RWPE1 (cell line): Measurements from ENCODE around the gene TBCD.

Experiments used
- CTCF ChIA-PET: fragments of 350-600 bp; sonication (Branson Sonifier 250); formaldehyde crosslinking; extraction: SDS; loops from one replicate; lab custom pipeline; 2021; lab: Yijun Ruan, JAX
- POLR2A ChIA-PET: fragments of 400-600 bp; formaldehyde crosslinking; extraction: SDS; loops from one replicate; lab custom pipeline; 2020; ENCODE audit warnings: antibody characterized with exemption; ENCODE audit not compliant: low non-redundant PET; lab: Yijun Ruan, JAX
- DNase-seq: peaks from one replicate; pipeline ENCODE4 v3.0.0; 2012; ENCODE audit warnings: low spot score
- H3K27ac ChIP-seq: fragments of 450-650 bp; 2 replicates; pipeline ENCODE4 v1.5.1; 2017
- CTCF ChIP-seq: fragments of 450-650 bp; conservative IDR thresholded peaks from 2 replicates; pipeline ENCODE4 v1.5.1; 2017; ENCODE audit warnings: low read depth, mild to moderate bottlenecking

Gene TBCD

DNA sequence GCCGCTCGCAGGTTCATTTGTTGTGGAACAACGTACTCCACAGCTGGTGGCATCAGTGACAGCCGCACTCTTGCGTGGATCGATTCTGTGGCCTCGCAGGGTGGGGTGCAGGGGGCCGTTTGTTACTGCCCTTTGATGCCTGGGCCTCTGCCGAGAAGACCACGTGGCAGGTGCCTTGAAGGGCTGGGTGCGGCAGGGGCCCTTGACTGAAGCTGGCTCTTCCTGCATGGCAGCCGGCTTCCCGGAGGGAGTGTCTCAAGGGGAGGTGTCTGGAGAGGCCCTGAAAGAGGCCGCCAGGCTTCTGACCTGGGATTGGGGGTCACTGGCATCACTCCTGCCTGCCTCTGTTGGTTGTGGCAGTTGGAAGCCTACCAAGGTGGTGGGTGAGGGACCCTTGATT lies 43.8 kb downstream of the TBCD start:
- no peak for TF ChIP-seq CTCF
- peak overlapping the region; percentile 3; the same call in 1 of the 2 replicates for H3K27ac ChIP-seq
- POLR2A ChIA-PET, result no interaction called here
- CTCF ChIA-PET, result no interaction called here
- DNase-seq, result no peak

DNA sequence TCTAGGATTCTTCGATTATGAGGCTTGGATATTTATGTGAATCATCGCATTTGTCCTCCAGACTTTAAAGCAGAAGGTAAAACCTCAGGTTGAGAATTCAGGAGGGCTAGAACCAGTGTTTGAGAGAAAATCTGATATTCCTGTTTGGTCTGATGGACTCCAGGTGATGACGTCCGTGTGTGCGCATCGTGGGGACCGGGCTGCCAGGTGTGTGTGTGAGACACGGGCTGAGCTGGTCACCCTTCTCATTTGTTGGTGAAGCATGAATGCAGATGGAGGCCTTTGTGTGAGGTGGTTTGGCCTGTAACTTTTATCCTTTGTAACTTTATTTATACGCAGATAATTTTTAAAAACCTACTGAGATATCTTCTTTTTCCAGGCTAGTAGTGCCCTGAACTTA lies 45.2 kb downstream of the TBCD start:
- POLR2A ChIA-PET, result no interaction called here

GRCh38 chr17:82798752-82799151 lies 46.9 kb downstream of the TBCD start:
- POLR2A ChIA-PET, result no interaction called here
- no peak for TF ChIP-seq CTCF
- no peak for DNase-seq
- CTCF ChIA-PET, result no interaction called here
- H3K27ac ChIP-seq, result no peak overlapping the region

More for the DNA sequence above, 45.2 kb downstream of the TBCD start:
- TF ChIP-seq CTCF, result no peak
- CTCF ChIA-PET, result no interaction called here
- H3K27ac ChIP-seq, result 0 out of 2 replicates have a peak overlapping the region, but pooled peaks have one; percentile 0
- DNase-seq, result no peak

GRCh38 chr17:82799591-82799990 lies 47.7 kb downstream of the TBCD start:
- POLR2A ChIA-PET, result no interaction called here
- CTCF ChIA-PET, result no interaction called here
- no peak overlapping the region for H3K27ac ChIP-seq
- DNase-seq, result no peak
- TF ChIP-seq CTCF, result no peak

DNA sequence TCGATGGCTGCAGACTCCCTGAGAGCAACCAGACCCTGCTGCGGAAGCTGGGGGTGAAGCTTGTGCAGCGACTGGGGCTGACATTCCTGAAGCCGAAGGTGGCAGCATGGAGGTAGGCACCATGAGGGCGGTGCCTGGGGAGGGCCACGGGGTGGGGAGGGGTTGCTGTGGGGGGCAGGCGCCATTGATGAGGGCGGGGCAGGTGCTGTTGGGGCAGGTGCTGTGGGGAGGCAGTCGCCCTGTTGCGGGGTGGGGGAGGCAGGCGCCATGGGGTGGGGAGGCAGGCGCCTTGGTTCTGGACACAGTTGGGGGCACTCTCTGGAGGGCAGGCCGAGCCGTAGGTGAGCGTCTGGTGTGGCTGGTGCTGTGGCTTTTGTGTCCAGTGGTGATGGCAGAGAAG lies 49.0 kb downstream of the TBCD start:
- no peak for TF ChIP-seq CTCF
- POLR2A ChIA-PET, result no interaction called here
- H3K27ac ChIP-seq, result 0 out of 2 replicates have a peak overlapping the region, but pooled peaks have one; percentile 0
- CTCF ChIA-PET, result no interaction called here
- no peak for DNase-seq

GRCh38 chr17:82801377-82801970 lies 49.6 kb downstream of the TBCD start:
- CTCF ChIA-PET, result no interaction called here
- 0 out of 2 replicates have a peak overlapping the region, but pooled peaks have one; percentile 0 for H3K27ac ChIP-seq
- no peak for TF ChIP-seq CTCF
- POLR2A ChIA-PET, result no interaction called here
- DNase-seq, result no peak
